ENCODE results near the gene NKAIN4.

The NKAIN4 gene

GRCh38 chr20:63287697-63288580 is 33.7 kb upstream of the NKAIN4 start:
- no peak for DNase-seq

GRCh38 chr20:63286781-63287696 is 32.8 kb upstream of the NKAIN4 start:
- no peak for DNase-seq

GRCh38 chr20:63285636-63286615 is 31.7 kb upstream of the NKAIN4 start:
- no peak for DNase-seq

GRCh38 chr20:63284981-63285524 is 30.8 kb upstream of the NKAIN4 start:
- DNase-seq, result no peak

GRCh38 chr20:63284544-63284949 is 30.3 kb upstream of the NKAIN4 start:
- no peak for DNase-seq

GRCh38 chr20:63284083-63284440 is 29.8 kb upstream of the NKAIN4 start:
- DNase-seq, result no peak

- no peak for DNase-seq
Observed at GRCh38 chr20:63283397-63284082, 29.3 kb upstream of the NKAIN4 start.

- DNase-seq, result no peak
Observed at GRCh38 chr20:63282946-63283345, 28.7 kb upstream of the NKAIN4 start.

- no peak for DNase-seq
Observed at GRCh38 chr20:63281742-63282665, 27.7 kb upstream of the NKAIN4 start.

GRCh38 chr20:63280929-63281545 is 26.8 kb upstream of the NKAIN4 start:
- no peak for DNase-seq

GRCh38 chr20:63280371-63280770 is 26.1 kb upstream of the NKAIN4 start:
- no peak for DNase-seq

GRCh38 chr20:63279931-63280330 is 25.7 kb upstream of the NKAIN4 start:
- no peak for DNase-seq

GRCh38 chr20:63278661-63279060 is 24.4 kb upstream of the NKAIN4 start:
- no peak for DNase-seq

- DNase-seq, result no peak
Observed at GRCh38 chr20:63277466-63278272, 23.4 kb upstream of the NKAIN4 start.

- no peak for DNase-seq
Observed at GRCh38 chr20:63276956-63277355, 22.7 kb upstream of the NKAIN4 start.

GRCh38 chr20:63275825-63276224 is 21.6 kb upstream of the NKAIN4 start:
- no peak for DNase-seq

- DNase-seq, result no peak
Observed at GRCh38 chr20:63274381-63275228, 20.3 kb upstream of the NKAIN4 start.

Data from NCI-H510A treated with DMSO at 0.1 percent for 48 hours (cell line).